Stimulated activated CD4-positive, alpha-beta T cell treated with anti-CD3 and anti-CD28 coated beads, Interleukin-2, amount 100 ng/mL, for 24 hours (primary cell): ENCODE data around the gene SLC66A2.
"Not testable (repeated sequence)": the region's sequence is repeated elsewhere in the genome, so short reads cannot be mapped to it uniquely, and the experiment has no call there.

Experiments used
- DNase-seq, 2 donors: peaks; one replicate each; pipeline ENCODE4 v3.0.0-alpha.2; 2020

Gene SLC66A2

GRCh38 chr18:79877163-79878091, 74.0 kb downstream of the SLC66A2 start:
- DNase-seq, result no peak

- DNase-seq, result no peak
Observed at GRCh38 chr18:79876497-79876896, 75.0 kb downstream of the SLC66A2 start.

GRCh38 chr18:79875931-79876461, 75.5 kb downstream of the SLC66A2 start:
- no peak for DNase-seq

DNA sequence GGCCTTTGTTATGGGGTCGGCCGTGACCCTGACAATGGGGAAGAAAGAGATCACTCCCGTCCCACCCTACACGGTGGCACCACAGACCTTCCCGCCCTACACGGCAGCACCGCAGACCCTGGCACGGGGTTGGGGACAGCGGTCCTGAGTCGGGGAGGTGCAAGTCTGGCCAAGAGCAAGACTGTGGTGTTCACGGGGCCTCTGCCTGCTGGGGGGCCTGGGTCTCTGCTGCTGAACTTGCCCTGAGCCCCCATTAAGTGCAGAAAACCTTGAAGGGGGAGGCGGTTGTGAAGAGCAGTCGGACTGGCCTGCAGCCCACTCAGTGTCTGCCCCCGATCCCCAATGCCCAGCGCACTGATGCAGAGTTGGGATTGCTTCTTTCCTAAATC, 75.9 kb downstream of the SLC66A2 start:
- DNase-seq, result no peak

DNA sequence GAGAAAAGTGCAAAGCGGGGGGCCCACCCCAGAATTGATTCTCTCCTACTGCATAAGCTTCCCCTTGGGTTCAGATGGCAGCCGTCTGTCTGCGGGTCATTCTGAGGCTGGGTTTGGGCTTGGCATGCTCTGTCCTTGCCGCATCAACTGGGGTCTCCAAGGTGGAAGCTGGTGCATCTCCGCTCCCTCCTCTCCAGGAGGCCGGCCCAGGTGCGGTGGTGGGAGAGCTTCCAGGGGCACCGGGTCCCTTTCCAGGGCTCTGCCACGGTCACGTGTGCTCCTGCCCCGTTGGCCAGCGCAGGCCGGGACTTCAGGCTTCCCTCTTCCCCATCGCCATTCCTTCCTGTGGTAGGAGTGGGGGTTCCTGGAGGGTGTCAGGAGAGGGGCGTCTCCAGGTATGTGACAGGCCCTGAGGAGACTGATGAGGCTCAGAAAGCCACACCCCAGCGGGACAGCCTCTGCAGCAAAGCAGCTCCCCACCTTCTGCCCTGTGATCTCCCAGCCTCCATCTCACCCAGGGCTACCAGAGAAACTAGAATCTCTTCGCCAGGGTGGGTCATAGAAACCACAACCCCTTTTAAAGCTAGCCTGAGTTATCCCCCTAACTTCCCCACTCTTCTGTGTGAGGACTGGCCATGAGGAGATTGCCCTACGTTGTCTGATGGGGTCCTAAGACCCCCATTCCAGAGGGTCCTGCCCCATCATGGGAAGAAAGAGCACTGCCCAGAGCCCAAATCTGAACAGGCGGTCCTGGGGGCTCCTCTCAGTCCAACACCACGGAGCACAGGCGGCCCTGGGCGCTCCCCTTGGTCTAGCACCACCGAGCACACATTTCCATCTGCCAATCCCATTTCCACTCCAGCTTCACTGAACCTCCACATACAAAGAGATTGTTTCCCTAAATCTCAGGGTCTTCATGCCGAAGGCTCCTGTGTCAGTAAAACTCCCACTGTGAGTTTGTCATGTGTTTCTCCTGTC, 76.6 kb downstream of the SLC66A2 start:
- DNase-seq, result no peak

DNA sequence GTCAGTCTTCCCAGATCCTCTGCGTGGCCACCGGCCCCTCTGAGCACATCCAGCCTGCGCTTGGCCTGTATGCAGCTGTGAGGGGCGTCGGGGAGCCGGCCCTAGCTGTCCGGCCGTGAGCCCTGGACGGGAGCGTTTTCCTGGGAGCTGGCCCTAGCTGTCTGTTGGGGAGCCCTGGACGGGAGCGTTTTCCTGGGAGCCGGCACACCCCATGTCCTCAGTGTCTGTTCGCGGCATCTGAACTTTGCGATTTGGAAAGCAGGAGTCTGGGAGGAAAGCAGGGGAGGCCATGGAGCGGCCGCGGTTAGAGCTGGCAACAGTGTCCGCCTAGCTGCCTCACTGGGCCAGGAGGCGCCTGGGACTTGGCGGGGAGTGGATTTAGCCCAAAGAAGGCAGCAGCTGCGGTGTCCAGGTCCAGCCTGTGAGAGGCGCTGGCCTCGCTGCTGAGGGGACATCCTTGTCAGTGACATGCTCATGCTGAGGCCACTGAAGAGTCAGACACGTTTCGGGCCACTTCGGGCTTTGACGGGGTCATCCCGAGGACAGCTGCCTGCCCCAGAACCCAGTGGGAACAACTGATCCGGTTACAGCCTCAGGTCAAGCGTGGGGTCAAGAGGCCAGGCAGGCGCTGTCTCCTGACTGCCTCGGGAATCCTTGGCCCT, 77.9 kb downstream of the SLC66A2 start:
- DNase-seq, result no peak

DNA sequence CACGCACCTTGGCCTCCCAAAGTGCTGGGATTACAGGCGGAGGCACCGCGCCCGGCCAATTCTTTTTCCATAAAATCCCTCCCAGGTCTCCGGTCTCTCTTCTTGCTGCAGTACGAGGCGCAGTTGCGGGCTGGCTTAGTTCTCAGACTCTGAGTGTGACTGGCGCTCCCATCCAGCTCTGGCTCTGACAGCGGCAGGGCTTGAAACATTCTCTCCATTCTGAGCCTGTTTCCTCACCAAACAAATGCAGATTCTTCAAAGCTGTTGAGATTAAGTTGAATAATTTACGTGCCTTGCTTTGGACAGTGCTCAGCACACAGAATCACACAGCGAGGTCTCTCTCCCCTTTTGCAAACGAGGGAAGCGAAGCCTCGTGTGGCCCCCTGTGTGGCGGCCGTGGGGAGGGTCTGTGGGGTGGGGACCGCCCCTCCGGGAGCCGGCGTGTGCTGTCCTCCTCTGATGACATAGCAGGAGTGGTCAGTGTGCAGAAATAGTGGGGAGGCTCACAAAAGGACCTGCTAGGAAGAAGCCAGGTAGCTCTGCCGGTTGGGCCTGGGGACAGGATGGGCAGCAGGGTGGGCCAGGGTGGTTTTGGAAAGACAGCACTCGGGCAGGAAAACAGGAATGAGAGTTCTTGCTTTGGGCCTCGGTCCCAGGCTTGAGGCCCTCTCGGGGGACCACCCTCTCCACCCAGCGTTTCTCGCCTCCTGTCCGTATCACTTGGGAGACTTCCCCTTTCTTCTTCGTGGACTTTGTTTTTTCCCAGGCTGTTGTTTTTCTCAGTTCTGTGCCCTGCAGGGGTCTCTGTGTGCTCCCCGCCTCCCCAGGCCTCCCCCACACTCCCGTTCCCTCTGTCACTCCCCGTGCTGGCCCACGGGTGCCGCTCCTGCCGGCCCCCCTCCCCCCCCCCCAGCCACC, 78.7 kb downstream of the SLC66A2 start:
- no peak for DNase-seq

GRCh38 chr18:79871481-79872091, 79.9 kb downstream of the SLC66A2 start:
- DNase-seq, result no peak

DNA sequence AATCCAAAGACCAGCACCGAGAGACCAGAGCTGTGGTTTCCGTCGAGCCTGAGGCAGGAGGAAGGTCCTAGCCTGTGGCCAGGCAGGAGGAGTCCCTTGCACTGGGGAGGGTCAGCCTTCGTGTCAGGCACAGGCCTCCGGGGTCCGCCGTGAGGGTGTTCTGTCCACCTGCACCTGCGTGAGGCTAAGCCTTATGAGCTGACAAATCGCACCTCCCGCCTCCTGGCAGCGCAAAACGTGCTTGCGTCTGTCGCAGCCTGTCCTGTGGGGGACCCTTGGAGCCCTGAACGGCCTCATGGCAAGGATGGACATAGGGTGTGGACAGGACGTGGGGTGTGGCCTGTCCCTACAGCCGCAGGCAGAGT, 80.4 kb downstream of the SLC66A2 start:
- no peak for DNase-seq

- DNase-seq, result no peak
Observed at GRCh38 chr18:79870301-79871025, 81.0 kb downstream of the SLC66A2 start.

DNA sequence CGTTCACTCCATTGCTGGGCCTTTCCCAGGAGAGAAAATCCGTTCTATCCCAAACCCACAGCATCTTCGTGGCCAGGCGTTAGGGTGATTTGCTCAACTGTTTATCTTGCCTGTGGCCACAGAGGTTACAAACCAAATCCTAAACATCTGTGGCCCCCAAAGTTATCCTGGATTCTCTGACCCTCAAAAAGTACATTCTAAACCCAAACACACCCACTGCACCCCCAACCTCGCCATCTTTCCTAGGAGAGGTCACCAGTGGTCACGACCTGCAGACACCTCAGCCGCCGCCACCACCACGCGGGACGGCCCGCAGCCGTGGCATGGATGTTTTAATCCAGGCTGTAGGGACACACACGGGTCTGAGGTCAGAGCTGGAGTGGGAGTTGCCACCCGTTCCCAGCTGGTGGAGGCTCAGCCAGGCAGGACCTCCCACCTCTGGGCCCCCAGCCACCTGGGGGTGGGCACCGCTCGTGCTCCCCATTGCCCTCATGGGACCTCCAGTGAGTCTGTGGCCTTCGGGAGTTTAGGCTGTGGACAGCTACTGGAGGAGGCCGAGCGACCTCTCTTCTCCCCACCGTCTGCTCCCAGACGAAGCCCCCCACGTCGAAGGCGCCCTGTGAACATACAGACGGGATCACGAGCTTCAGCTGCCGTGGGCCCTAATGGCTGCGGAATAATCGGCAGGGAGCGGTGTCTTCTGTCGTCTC, 81.7 kb downstream of the SLC66A2 start:
- no peak for DNase-seq

GRCh38 chr18:79868811-79869541, 82.5 kb downstream of the SLC66A2 start:
- no peak for DNase-seq

DNA sequence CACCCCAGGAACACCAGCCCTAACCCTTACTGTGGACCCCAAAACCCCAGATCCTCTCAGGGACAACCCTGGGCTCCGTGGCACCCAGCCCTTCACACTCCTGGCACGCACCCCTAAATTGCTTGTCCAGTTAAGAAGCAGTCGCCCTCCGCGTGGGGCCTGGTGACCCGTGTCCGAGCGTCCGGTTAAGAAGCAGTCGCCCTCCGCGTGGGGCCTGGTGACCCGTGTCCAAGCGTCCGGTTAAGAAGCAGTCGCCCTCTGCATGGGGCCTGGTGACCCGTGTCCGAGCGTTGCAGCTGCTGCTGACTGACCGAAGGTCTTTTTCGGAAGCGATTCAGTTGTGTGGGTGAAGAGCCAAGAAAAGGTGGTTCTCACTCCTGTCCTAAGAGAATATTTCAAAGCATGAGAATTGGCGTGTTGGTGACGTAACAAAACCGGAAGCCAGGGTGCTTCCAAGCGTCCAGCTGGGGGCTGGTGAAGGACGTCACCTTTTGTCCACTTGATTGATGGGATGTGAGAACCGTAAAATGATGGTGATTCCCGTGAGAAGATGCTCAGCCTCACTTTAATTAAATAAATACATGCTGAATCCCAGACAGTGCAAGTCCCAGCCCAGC, 83.2 kb downstream of the SLC66A2 start:
- DNase-seq, result no peak

DNA sequence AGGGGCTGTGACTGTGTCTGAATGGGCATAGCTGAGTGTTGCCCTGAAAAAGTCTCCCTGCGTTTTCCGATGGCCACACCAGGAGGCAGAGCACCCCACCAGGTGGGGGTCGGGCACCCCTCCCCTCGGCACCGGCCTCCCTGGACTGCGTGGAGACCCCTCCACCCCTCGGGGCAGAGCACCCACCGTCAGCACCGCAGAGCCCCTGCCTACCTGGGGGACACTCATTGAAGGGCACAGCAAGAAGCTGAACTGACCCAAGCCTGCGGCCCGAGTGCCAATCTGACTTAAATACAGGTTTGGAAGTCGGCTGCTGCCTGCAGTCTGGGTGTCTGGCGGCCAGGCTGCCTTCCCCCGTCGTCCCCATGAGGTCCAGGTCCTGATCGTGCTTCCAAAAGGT, 83.8 kb downstream of the SLC66A2 start:
- no peak for DNase-seq

- no peak for DNase-seq
Observed at GRCh38 chr18:79866889-79867574, 84.4 kb downstream of the SLC66A2 start.

DNA sequence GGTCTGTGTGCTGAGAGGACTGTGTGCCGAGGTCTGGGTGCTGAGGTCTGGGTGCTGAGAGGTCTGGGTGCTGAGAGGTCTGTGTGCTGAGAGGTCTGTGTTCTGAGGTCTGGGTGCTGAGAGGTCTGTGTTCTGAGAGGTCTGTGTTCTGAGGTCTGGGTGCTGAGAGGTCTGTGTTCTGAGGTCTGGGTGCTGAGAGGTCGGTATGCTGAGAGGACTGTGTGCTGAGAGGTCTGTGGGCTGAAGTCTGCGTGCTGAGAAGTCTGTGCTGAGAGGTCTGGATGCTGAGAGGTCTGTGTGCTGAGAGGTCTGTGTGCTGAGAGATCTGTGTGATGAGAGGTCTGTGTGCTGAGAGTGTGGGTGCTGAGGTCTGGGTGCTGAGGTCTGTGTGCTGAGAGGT, 85.5 kb downstream of the SLC66A2 start:
- not testable (repeated sequence) for DNase-seq

- not testable (repeated sequence) for DNase-seq
Observed at GRCh38 chr18:79864955-79865354, 86.5 kb downstream of the SLC66A2 start.
